ENCODE results near the gene OR2V2.

- TF ChIP-seq, protein P1, sequence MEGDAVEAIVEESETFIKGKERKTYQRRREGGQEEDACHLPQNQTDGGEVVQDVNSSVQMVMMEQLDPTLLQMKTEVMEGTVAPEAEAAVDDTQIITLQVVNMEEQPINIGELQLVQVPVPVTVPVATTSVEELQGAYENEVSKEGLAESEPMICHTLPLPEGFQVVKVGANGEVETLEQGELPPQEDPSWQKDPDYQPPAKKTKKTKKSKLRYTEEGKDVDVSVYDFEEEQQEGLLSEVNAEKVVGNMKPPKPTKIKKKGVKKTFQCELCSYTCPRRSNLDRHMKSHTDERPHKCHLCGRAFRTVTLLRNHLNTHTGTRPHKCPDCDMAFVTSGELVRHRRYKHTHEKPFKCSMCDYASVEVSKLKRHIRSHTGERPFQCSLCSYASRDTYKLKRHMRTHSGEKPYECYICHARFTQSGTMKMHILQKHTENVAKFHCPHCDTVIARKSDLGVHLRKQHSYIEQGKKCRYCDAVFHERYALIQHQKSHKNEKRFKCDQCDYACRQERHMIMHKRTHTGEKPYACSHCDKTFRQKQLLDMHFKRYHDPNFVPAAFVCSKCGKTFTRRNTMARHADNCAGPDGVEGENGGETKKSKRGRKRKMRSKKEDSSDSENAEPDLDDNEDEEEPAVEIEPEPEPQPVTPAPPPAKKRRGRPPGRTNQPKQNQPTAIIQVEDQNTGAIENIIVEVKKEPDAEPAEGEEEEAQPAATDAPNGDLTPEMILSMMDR (IDR thresholded peaks at IDR 0.05; ENCODE audit: insufficient read depth, low read depth, low read length) = no peak
- no peak for TF ChIP-seq EZH2 (IDR thresholded peaks at IDR 0.05; ENCODE audit: insufficient read depth, low read length)
Observed at GRCh38 chr5:181186986-181187499, 39.7 kb downstream of the OR2V2 start.
